8988T (cell line): Measurements from ENCODE around the gene ZNF483.
"Not testable (repeated sequence)": the region's sequence is repeated elsewhere in the genome, so short reads cannot be mapped to it uniquely, and the experiment has no call there.

Experiments
- DNase-seq: peaks from one replicate; pipeline ENCODE4 v3.0.0; 2011

Gene ZNF483

DNA sequence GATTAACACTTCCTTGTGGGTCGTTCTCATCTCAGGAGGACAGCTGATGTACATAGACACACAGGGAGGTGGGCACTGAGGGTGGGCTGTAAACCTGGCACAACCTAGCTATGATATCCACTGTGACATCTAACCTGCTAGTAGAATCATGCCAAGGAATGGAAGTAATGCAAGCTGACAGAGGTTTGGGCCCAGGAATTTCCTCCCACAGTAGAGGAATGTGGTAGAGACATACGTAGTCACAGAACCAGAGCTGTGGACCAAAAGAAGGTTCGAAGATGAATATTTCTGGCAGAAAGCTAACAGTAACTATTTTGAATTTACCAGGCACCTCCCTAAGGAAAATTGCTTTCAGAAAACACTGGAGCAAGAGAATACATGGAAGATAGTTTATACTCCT, 90.9 kb downstream of the ZNF483 start:
- no peak for DNase-seq

DNA sequence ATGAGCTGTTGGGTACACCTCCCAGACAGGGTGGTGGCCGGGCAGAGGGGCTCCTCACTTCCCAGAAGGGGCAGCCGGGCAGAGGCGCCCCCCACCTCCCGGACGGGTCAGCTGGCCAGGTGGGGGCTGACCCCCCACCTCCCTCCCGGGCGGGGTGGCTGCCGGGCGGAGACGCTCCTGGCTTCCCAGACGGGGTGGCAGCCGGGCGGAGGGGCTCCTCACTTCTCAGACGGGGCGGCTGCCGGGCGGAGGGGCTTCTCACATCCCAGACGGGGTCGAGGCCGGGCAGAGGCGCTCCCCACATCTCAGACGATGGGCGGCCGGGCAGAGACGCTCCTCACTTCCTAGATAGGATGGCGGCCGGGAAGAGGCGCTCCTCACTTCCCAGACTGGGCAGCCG, 92.4 kb downstream of the ZNF483 start:
- DNase-seq: not testable (repeated sequence)

DNA sequence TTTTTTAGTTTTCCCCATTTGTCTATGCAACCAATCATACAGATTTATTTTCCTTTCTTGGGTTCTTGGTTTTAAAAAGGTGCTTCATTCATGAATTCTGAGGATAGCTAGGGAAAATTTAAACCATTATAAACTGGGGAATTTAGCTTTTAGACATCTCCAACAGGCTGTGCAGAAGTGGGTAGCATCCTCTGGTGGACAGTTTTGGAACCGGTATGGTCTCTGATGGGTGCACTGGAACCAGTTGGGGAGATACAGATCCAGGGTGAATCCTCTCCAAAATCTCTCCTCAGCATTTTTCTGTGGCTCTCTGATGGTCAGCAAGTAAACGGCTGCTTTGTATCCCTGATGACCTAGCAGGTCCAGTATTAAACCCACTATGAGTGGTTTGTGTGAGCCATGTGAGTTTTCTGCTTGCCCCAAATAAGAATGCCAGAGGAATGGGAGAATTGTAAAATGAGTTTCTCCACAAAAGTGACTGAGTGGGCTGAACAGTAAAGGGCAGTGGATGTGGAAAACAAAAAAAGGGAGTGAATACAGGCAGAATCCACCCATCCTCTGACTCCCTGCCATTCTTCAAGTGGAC, 97.0 kb downstream of the ZNF483 start:
- DNase-seq: peak; percentile 53

DNA sequence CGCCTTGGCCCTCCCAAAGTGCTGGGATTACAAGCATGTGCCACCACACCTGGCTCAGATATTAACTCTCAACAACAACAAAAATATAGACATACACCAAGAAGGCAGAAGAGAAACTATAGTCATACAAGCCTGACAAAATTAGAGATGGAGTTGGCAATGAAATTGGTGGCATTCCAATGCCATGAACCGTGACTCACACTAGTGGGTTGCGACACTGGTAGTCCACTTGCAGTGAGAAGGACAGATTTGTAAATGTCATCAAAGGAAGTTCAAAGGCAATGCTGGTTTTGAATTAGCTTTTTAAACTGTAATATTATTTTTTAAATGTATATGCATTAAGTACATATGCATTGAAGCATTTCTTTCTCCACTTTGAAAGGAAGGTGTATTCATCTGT, 97.6 kb downstream of the ZNF483 start:
- no peak for DNase-seq
